ENCODE results near the gene KRT84. TPM values are rescaled to one million over a fixed set of nuclear protein-coding genes. Genes with fewer than 3 reads are reported as not detected.

The KRT84 gene
- polyA plus RNA-seq, 1 experiment = not detected

GRCh38 chr12:52351196-52352059 is 34.0 kb downstream of the KRT84 start:
- DNase-seq (ENCODE audit: low read depth, low spot score) = no peak
- Histone ChIP-seq H3K9me3 (ENCODE audit: control insufficient read depth, insufficient read depth, low read length) (no peaks in the 10 kb centered on the region; the same call in 1 of the 2 replicates), H3K27ac (ENCODE audit: low read depth, low read length) (no peak overlapping the region), H3K27me3 (ENCODE audit: control insufficient read depth, insufficient read depth, low read length) (peaks cover 27% of the 10 kb centered on the region), H3K4me3 (ENCODE audit: low read depth, low read length) (no peak overlapping the region)
- ChIA-PET POLR2A (no interaction called here), CTCF (interaction anchor here (0.8 to 2.0 kb wide), 3 partner anchors 11 to 24 kb away, joined by 3 to 7 read pairs (median 3); no protein-coding TSS in a partner anchor)
- TF ChIP-seq CTCF (IDR thresholded peaks at IDR 0.05; ENCODE audit: low read depth, low read length) = no peak

DNA sequence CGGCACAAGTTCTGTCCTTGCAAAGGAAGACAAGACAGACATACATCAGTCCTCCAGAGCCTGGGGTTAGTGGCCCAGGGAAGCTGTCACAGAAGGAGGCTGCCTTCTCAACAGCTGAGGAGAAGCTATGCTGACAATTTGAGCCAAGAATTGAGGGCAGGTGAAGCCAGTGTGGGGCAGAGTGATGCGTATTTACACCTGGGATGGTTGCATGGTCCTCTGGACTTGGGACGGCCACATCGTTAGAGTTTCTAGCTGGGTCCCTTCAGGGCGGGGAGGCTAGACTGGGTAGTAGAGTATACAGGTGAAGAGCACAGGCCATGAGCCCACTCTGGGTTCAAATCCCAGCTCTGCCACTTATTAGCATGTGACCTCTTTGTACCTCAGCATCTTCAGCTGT is 34.7 kb downstream of the KRT84 start:
- ChIA-PET POLR2A (no interaction called here), CTCF (interaction anchor here (0.6 to 1.4 kb wide), 2 partner anchors 11 to 16 kb away, joined by 3 read pairs; partner anchors contain the start of gene KRT85)
- Histone ChIP-seq H3K4me3 (ENCODE audit: low read depth, low read length) (no peak overlapping the region), H3K27ac (ENCODE audit: low read depth, low read length) (no peak overlapping the region), H3K27me3 (ENCODE audit: control insufficient read depth, insufficient read depth, low read length) (peaks cover 30% of the 10 kb centered on the region), H3K9me3 (ENCODE audit: control insufficient read depth, insufficient read depth, low read length) (no peaks in the 10 kb centered on the region; the same call in 1 of the 2 replicates)
- DNase-seq (ENCODE audit: low read depth, low spot score) = no peak
- no peak for TF ChIP-seq CTCF (IDR thresholded peaks at IDR 0.05; ENCODE audit: low read depth, low read length)

DNA sequence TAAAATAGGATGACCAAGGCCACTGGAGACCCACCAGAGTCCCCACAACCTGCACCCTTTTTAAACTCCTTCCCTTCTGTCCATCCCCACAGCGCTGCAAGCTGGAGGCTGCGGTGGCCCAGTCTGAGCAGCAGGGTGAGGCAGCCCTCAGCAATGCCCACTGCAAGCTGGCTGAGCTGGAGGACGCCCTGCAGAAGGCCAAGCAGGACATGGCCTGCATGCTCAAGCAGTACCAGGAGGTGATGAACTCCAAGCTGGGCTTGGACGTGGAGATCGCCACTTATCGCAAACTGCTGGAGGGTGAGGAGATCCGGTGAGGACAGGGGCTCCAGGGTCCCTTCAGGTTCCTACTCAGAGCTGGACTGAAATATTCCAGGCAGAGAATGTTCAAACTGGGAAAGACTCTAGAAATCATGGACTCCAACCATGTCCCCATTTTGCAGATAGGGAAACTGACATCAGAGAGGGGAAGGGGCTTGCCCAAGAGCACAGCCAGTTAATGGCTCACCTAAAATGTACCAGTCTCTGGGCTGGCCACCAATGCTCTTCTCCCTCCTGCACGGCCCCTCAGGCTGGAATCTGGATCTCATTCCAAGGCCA is 35.3 kb downstream of the KRT84 start:
- Histone ChIP-seq H3K27me3 (ENCODE audit: control insufficient read depth, insufficient read depth, low read length) (peaks cover 30% of the 10 kb centered on the region), H3K27ac (ENCODE audit: low read depth, low read length) (no peak overlapping the region), H3K4me3 (ENCODE audit: low read depth, low read length) (no peak overlapping the region), H3K9me3 (ENCODE audit: control insufficient read depth, insufficient read depth, low read length) (no peaks in the 10 kb centered on the region; the same call in 1 of the 2 replicates)
- DNase-seq (ENCODE audit: low read depth, low spot score) = no peak
- TF ChIP-seq CTCF (IDR thresholded peaks at IDR 0.05; ENCODE audit: low read depth, low read length) = no peak
- POLR2A ChIA-PET = no interaction called here
- CTCF ChIA-PET = interaction anchor here (0.6 to 1.4 kb wide), 3 partner anchors 12 to 42 kb away, joined by 3 read pairs; partner anchors contain the start of gene KRT85

GRCh38 chr12:52349196-52349595 is 36.3 kb downstream of the KRT84 start:
- Histone ChIP-seq H3K4me3 (ENCODE audit: low read depth, low read length) (no peak overlapping the region), H3K27ac (ENCODE audit: low read depth, low read length) (no peak overlapping the region), H3K27me3 (ENCODE audit: control insufficient read depth, insufficient read depth, low read length) (peaks cover 30% of the 10 kb centered on the region), H3K9me3 (ENCODE audit: control insufficient read depth, insufficient read depth, low read length) (peaks cover under 1% of the 10 kb centered on the region; the same call in 1 of the 2 replicates)
- no peak for DNase-seq (ENCODE audit: low read depth, low spot score)
- no peak for TF ChIP-seq CTCF (IDR thresholded peaks at IDR 0.05; ENCODE audit: low read depth, low read length)
- ChIA-PET CTCF (interaction anchor here (0.7 kb wide), 2 partner anchors 10 to 41 kb away, joined by 3 read pairs; no protein-coding TSS in a partner anchor), POLR2A (no interaction called here)

Data from AG04450 (cell line).